Activated CD4-positive, CD25-positive, alpha-beta regulatory T cell treated with anti-CD3 and anti-CD28 coated beads, Interleukin-2, amount 50 U/mL, for 72 hours (primary cell): ENCODE data around the gene UNK.
A peak's percentile ranks its signal among the peaks of the same experiment; 100 is the strongest.
"Not testable (repeated sequence)": the region's sequence is repeated elsewhere in the genome, so short reads cannot be mapped to it uniquely, and the experiment has no call there.

Source experiments
- DNase-seq: peaks from one replicate; pipeline ENCODE4 v3.0.0; 2021

UNK gene

GRCh38 chr17:75774471-75774990, 10.1 kb upstream of the UNK start:
- DNase-seq: no peak

DNA sequence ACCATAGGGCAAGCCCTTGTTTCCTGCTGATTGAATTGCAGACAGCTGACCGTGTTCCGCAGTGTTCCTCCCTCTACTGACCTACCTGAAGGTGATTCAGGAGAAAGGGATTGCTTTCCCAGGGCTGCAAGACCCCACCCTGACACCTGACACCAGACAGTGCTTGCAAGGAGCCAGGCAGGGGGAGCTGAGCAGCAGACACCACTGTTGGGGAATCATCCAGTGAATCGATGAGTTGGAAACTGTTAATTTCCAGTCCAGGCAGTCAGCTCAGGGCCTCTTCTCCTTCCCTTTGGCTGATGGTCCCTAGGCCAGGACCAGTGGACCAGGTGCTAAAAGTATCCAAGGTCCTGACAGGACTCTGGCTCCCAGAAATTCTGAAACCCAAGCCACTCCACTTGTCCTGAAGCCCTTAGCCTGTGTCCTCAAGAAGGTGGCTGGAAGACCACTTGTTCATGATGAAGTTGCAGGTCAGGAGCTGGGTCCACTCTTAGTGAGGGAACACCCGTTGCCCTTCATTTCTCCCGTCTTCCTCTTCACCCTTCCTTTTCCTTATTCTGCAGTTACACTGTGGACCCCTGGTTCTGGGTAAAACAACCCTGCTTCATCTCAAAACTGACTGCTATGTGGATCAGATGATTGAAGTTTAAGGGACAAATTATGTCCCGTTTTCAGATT, 9.5 kb upstream of the UNK start:
- DNase-seq: no peak

DNA sequence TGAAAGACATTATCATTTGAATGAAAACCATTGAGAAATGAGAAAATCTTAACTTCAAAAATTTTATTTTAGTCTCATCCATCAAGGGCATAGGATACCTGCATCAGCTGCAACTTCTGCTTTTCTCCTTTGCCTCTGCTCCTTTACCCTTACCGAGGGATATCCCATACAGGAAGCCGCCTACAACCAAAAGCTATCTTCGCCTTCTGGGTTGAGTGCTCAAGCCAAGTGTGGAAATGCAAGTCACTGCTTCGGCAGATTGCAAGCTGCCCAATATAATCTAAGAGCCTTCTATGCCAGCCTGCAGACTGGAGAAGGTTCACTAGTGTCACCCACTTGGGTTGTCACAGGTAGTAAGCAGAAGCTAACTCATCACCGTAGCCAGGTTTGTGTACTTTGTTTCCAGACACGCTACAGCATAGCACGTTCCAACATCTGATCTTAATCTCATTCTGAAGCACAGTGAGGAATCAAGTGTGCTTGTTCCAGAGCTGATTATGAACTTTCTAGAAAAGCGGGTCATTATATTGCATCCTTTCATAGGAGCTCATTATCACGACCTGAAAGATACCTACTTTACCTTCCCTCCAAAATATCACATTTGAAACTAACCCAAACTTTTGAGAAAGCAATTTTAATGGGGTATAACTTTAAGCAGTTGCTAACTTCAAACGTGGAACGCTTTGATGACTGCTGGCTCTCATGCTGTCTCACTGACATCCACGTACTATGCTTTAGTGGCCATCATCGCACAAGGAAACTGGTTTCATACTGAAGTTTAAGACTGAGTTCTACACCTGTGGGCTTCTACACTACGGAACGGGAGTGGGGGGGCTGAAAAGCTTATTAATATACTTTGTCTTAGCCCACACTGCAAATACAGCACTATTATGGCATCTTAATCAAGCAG, 8.0 kb upstream of the UNK start:
- DNase-seq: no peak

DNA sequence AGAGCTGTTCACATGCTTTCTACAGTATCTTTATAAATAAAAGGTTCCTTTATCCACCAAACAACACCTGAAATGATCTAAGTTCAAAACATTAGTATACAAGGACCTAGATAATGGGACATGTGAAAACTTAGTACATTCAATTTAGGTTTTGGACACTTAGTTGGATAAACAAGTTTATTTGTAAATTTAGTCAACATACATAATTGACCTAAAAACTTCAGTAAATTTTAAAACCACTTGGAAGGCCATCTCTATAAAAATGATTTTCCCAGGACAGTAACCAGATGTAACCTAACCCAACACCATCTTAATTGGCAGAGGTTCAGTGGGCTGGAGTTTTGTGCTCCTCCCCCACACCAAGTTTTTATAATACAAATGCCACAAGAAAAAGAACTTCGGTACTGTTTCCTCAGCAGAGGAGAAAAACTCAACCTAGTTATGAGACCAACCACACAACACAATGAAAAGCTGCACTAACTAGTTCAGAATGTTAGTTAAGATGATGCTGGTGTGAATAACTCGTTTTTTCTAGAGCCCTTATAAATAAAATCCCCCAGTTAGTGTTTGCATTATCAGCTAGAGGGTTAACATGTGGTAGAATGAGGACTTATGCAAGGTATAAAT, 7.2 kb upstream of the UNK start:
- no peak for DNase-seq

DNA sequence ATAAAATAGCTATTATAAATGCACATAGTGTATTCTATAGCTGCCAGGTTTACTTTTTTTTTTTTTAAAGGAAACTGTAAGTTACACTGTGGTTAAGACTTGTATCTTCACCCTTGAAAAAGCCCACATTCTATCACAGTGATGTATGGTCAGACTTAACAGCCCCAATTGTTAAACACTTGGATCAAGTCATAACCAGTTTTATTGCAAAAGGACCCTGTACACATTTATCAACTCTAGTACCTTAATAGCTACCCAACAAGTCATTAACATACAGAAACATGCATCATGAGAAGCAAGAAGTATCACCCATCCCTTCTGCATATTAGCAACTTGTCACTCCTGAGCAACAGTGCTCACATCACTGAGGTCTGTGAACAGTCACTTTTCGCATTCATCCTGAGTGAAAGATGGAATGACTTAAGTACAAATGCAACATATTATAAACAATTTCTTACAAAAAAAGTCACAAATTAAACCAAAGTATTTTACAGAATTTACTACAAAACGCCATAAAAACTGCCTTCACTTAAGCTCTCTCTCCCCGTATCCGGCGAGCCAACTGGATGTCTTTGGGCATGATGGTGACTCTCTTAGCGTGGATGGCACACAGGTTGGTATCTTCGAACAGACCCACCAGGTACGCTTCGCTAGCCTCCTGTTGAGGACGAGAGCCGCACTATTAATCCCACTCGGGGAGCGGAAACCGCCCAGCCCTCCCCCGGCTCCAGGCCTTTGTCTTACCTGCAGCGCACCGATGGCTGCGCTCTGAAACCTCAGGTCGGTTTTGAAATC, 6.3 kb upstream of the UNK start:
- DNase-seq: not testable (repeated sequence)

- DNase-seq: no peak
Measured at GRCh38 chr17:75778861-75779249, 5.8 kb upstream of the UNK start.

GRCh38 chr17:75779250-75779986, 5.2 kb upstream of the UNK start:
- peak; percentile 91 for DNase-seq

GRCh38 chr17:75779987-75780889, 4.4 kb upstream of the UNK start:
- DNase-seq: no peak

DNA sequence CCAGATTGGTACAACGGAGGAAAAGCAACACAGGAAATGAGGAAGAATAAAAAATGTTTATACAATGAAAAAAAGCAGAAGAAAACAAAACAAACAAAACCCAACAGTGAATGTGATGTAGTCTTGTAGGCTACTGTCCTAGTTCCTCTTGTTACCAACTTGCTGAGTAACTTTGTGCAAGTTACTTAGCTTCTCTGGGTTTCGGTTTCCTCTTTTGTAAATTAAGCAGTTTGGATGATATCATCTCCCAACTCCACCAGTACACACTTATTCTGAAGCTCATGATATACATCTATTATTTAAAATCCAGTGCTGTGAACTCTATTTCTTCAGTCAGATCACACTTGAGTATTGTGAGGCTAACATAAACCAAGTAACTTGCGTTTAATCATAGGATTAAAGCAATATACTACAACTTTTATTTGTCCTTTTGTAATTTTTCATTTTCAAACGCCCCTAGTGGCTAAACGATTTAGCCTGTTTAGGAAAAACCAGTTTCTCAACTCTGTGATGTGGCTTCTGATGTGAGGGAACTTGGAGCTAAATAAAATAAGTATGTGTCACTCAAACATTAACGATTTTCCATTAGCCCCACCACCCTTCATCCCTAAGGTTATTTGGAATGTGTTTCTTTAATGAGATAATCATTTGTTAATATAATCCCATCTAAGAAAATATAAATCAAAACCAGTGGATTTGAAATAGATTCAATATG, 1.4 kb upstream of the UNK start:
- no peak for DNase-seq

- DNase-seq: no peak
Measured at GRCh38 chr17:75783803-75784472, 668 bp upstream of the UNK start.

GRCh38 chr17:75785016-75785890, 647 bp downstream of the UNK start:
- no peak for DNase-seq

DNA sequence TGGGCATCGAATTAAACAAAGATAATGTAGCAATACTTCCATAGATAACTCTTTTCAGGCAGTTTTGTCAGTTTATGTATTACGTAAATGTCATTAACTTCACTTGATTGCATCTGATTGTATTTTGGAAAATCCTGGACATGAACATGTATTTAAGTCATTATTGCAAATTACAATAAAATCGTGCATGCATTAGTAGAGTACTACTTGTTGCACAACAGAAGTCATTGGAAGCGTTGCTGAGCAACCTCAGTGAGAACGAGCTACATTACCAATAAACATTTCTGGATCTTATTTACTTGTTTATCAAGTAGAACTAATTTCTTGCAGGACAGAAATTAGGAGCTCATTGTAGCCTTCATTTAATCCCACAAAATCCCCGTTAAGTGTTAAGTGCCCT, 6.6 kb downstream of the UNK start:
- no peak for DNase-seq

DNA sequence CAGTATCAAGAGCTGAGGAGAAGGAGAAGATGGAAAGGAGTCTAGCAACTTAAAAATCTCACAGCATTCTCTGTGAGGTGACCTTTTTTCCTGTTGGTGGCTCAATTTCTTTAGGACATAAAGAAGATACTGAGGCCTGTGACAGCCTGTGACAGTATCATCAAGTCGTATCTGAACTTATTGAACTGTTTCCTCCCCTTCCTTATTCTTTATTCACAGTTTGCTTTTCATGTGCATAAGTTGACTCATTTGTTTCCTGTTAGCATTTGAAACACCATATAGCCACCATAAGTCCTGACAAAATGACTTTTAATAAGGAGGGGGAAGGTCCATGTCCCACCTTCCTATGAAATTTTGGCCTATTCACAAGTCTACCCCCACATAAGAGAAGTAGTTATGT, 8.9 kb downstream of the UNK start:
- no peak for DNase-seq

GRCh38 chr17:75795820-75796607, 11.4 kb downstream of the UNK start:
- DNase-seq: no peak

- no peak for DNase-seq
Measured at GRCh38 chr17:75799402-75799801, 14.8 kb downstream of the UNK start.

DNA sequence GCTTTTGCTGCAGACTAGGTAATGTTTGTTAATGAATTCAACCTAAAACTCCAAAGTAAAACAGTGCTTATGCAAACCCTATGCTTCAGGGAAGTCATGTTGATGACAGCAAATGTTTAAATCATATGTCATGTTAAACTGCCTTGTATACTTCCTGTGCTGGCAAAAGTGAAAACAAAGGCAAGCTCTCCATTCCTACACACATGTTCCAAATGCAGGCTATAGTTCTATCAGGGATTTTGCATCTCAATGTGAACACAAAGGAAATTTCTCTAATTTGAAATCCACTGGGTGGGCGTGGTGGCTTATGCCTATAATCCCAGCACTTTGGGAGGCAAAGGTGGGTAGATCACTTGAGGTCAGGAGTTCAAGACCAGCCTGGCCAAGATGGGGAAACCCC, 19.3 kb downstream of the UNK start:
- DNase-seq: no peak

DNA sequence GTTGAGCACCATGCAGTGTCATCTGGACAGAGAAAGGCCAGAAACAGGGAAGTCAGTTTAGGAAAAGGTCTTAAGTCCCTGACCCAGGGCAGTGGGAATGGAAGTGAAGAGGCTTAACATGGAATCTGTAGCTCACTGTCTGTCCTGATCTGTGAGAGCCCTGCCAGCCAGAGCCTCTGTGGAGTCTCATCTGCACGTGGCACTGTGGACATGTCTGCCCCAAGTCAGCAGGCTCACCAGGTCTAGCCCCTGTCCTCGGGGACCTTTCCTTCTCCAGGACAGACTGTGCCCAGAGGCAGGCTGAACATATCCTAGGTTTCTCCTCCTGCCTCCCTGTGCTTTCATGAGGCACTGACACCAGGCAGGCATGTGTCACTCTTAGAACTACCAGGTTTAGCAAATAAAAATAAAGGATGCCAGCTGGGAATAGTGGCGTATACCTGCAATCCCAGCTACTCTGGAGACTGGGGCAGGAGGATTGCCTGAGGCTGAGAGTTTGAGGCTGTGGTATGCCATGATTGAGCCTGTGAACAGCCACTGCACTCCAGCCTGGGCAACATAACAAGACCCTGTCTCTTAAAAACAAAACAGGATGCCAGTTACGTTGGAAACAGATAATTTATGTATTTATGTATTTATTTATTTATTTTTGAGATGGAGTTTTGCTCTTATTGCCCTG, 22.4 kb downstream of the UNK start:
- DNase-seq: no peak
